T-helper 1 cell (primary cell): ENCODE data around the gene CTNNA2.

Experiments used
- DNase-seq, 5 donors: peaks; one replicate each; pipeline ENCODE4 v3.0.0-alpha.2; 2012 to 2020

The CTNNA2 gene

DNA sequence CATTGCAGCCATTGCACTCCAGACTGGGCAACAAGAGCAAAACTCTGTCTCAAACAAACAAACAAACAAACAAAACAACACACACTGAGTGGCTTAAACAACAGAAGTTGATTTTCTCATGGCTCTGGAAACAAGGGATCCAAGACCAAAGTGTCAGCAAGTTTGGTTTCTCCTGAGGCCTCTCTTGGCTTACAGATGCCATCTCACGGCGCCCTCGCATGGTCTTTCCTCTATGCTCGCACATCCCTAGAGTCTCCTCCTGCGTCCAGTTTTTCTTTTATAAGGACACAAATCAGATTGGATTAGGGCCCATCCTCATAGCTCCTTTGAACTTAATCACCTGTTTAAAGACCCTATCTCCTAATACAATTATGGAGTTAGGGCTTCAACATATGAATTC lies 925.1 kb downstream of the CTNNA2 start:
- no peak for DNase-seq

DNA sequence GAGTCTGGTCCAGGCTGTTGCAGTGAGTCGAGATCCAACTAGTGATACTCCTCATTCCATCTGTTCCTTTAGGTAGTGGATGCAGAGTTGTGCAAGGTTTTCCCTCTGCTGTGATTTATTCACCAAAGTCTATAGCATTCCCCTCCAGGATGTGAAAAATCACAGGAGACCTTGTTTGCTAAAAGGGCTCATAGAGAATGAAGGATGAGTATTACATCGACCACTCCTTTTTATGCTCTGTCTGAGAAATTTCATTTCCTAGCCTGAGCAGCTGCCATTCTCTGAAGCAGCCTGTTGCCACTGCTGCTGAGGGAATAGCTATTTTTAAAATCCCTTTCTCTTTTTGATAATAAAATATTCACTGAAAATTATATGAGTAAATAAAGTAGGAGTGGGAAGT lies 925.8 kb downstream of the CTNNA2 start:
- DNase-seq, result no peak

DNA sequence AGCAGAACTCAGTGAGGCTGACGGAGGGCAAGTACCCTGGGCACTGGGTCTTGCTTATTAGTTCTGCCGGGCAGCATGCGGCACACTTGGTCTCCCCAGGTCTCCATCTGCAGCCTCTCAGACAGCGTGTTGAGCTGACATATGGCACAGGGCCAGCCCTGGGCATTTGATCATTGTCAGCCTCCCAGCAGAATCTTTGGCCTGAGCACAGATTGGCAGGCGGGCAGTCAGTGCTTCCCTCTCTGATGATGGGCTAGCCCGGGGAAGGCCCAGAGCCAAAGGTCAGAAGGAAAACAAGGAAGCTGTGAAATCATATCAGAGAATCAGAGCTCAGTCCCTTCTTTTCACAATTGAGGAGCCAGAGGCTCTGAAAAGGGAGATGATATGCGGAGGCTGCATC lies 941.8 kb downstream of the CTNNA2 start:
- DNase-seq, result no peak

DNA sequence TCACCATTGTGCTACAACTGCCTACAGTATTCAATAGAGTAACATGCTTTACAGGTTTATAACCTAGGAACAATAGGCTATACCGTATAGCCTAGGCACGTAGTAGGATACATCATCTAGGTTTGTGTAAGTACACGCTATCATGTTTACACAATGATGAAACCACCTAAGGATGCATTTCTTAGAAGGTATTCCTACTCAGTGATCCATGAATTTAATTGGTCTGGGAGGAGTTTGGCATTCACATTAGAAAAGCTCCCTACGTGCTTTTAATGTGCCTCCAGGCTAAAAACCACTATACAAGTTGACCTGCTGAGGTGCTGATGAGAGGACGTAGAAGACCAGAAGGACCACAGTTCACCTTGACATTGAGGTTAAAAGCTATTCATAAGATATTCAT lies 946.2 kb downstream of the CTNNA2 start:
- no peak for DNase-seq

DNA sequence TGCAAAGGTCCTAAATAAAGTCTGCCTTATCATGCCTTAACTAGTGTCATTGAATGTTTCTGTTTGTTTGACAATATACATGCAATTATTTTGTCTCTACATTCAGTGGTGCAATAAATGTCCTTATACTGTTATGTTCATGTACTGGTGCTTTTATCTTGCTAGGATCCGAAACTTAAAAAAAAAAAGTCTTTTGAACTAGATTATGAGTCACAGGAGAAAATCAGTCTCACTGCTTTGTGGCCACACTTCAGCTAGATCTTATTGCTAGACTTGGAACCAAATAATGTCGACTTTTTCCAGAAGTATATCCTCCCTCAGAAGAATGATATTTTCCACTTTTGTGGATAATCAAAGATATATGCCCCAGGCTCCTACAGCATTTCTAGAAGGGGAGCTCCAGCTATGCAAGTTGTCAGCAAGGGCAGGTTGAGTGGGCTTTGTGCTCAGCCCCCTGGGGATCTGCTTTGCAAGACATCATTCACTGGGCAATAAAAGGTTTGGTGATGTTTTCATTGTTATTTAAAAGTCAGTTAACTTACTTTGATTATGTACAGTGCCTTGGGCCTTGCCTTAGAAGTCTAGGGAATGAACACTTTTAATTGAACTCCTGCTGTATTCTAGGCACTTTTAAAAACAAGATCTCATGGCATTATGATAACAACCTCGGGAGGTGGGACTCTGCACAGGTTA lies 948.8 kb downstream of the CTNNA2 start:
- DNase-seq, result no peak

DNA sequence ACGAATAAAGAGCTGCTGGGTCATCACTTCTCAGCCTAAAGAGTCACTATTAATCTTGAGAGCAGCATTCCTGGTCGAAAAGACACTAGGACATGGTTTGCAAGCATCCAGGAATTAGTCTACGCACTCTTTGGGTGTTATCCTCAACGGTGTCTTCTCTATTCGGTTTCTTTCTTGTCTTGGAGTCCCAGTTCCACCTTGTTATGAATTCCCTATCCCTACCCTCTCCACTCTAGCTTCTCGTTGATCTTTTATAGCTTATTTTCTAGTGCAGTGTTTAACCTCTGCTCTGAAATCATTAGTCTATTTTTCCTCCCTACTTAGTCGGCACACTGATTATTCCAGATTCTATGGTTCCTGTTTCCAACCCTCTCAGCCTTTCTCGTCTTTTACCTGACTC lies 949.8 kb downstream of the CTNNA2 start:
- no peak for DNase-seq

DNA sequence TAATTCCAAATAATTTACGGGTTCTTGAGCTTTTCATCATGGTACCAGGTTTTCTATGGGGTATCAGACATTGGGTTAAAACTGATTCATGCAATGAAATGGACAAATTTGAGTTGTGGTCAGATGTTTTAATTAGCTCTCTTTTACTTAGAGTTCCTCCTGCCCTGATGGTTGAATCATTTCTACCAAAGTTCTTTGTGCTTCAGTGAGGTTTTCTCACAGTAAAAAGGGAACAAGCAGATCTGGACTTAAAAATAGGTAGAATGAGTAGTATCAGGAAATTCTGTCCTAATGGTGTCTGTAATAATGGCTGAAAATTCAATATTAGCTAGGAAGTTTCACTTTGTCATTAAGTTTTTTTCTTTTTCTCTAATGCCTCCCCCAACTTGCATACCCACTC lies 951.4 kb downstream of the CTNNA2 start:
- no peak for DNase-seq

DNA sequence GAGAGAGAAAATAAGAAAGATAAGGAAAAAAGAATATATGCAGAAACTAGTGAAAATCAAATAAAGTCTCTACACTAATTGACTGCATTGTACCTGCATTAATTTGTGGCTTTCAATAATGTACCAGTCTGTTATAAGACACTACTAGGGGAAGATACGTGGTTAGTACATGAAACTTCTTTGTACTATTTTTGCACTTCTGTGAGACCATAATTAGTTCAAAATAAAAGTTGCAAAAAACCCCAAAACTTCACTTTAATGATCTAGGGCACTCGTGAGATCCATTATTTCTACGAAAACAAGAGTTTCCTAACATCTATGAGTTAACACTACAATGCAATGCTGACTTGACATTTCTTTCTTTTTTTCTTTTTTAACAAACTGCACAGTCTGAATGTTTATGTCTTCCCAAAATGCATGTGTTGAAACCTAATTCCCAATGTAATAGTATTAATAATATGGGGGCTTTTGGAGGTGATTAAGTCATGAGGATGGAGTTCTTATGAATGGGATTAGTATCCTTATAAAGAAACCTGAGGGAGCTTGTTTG lies 954.5 kb downstream of the CTNNA2 start:
- DNase-seq, result no peak

DNA sequence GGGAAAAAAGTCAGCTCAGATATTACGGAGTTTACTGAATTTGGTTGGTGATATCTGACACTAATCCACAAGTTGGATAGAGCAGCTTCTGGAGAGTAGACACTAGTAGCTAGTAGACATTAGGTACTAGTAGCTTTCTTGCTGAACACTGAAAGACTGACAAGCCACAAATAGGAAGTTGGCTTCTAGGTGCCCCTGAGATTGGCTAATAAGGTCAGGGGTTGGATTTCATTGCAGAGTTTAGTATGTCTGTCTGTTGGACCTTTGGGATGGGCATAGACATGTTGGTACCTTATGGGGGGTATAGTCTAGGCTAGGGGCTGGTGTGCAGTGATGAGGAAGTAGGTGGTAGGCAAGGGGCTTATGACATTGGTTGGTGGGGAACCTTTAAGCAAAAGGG lies 956.6 kb downstream of the CTNNA2 start:
- no peak for DNase-seq

DNA sequence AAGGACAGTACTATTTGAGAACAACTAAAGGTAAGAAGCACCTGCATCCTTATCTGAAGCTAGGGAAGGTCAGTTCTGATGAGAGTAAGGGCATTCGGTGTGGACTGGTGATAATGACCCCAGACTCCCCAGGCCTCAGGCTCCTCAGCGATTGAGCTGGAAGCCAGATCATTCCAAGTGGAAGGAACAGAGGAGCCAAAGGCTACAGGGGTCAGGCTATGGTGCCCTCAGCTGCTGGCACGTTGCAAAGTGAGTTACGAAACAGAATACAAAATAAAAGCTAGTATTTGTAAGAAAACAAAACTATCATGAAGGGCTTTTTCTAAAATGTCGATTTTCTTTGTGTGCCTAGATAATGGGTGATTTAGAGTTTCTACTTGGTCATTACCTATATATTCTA lies 960.2 kb downstream of the CTNNA2 start:
- no peak for DNase-seq

DNA sequence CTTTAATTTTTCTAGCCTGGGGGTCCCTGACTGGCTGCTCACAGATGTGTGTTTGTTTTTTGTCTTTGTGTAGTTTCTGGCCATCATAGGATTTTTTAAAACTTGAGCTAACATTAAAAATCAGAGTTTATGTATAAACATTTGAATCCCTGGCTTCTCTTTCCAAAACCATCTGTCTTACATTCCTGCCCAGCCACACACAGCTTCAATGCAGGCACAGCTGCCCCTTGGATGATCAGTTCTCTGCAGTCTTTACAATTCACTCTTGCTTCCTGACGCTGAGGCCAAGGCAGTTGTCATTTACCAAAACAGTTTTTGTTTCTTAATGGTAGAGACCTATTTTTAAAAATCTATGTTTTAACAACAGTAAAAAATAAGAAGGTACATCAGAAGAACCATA lies 960.9 kb downstream of the CTNNA2 start:
- DNase-seq, result no peak

DNA sequence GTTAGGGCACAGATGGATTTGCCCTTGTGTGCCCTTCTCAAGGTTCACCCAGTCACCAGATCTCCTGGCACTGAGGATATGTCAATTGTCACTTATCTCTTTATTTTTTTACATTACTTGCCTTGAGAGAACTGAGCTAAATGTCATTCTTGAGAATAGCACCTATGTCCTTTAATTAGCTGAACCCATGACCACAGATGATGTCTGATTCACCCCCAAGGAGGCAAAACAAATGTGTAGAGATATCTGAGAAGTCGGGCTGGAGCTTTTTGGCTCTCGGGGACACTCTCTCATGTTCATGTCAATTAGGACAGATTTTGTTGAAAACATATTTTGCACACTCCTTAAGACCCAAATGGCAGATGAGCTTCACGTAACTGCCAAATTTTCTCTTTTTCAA lies 963.1 kb downstream of the CTNNA2 start:
- DNase-seq, result no peak

DNA sequence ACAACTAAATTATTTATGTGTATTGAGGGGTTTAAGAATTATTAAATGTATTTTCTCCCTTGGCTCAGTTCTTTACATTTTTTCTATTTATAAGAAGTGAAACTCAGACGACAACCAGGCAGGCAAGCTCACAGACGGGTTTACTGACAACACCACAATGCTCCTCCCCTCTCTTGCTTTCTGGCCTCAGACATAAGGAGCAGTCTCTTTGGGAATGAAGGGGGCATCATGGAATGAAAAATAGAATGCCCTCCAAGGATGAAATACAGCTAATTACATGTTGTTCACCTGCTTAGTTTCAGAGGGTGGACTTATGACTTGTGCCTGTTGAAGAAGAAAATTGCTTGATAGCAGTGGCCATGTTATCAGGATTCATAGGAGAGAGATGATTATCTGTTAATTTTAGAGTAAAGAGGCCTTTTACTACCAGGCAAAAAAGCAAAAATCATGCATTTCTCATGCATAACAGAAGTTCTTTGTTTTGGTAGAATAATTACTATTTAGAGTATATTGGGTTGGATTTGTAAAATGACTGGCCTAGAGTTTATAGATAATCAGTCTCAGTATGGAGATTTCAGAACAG lies 963.8 kb downstream of the CTNNA2 start:
- DNase-seq, result no peak

DNA sequence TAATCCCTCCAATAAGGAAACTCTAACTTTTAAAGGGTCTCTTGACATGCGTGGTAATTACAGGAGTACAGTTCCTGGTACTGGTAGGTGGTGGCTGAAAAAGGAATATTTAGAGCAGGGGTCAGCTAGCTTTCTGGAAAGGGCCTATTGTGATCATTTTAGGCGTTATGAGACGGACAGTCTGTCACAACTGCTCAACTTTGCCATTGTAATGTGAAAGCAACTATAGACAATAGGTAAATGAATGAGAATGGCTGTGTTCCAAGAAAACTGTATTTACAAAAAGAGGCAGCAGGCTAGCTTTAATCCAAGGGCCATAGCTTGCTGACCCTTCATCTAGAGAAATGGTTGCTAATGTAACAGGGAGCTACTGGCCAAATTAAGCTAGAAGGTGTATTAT lies 969.4 kb downstream of the CTNNA2 start:
- DNase-seq, result no peak

DNA sequence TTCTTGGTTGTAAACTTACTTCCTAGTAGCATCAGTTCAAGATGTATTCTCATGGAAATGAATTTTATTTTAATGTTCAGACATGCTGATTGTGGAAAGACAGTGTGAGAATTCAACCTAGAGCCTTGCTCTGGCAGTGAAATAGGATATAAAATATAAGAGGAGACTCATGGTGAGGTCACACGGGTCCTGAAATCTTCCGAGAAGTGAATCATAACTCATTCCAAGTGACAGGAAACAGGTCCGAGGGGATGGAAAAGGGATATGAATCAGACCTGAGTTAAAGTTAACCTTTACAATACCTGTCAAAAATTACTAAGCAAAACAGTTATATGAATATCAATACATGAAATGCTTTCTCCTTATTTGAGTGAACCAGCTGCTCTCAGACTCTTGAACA lies 976.9 kb downstream of the CTNNA2 start:
- DNase-seq, result no peak

DNA sequence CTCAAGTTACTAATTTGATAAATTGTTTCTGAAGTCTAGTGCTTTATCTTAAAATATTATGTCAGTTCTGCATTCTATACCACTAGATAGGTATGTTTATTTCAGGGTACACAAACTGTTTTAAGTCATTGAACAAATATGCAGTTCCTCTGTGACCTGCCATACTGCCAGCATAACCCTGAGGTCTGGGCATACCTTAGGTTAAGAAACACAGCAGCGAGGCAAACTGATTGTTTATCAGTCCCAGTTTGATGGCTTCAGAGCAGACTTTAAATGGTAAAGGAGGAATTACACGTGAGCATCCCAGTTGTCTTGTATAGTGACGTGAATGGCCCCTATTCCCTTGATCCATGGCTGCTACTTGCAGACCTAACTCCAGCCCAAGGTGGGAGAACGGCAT lies 978.1 kb downstream of the CTNNA2 start:
- DNase-seq, result no peak

DNA sequence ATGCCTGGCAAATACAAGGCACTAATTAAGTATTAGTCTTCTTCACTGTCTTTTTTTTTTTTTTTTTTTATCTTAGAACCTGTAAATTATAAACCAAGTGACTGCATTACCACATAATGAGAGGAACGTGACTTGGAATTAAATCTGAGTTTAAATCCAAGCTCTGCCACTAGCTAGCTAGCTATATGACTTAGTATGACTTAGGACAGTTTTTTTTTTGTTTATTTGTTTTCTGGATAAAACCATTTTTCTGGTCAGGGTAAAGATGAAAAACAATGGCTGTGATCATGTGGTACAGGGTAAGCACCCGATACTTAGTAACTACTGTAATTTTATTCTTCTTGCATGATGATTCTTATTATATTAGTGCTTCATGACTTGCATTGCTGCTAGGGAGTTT lies 983.5 kb downstream of the CTNNA2 start:
- no peak for DNase-seq

DNA sequence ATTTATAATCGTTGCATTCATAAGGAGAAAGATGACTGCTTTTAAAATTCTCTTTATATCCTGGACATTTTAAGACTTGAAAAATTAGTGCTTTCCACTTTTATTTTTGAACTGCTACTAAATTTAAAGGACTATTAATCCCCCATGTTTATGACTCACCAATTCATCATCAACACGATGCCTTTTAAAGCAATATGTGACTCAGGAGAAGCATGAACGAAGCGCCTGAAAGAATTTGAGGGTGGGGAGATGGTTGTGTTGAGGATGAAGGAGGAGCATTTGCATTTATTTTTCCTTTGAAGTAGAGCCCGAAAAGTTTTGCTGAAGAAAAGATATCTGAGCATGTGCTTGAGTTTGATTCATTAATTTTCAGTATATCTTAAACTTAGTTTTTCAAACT lies 983.9 kb downstream of the CTNNA2 start:
- DNase-seq, result no peak

DNA sequence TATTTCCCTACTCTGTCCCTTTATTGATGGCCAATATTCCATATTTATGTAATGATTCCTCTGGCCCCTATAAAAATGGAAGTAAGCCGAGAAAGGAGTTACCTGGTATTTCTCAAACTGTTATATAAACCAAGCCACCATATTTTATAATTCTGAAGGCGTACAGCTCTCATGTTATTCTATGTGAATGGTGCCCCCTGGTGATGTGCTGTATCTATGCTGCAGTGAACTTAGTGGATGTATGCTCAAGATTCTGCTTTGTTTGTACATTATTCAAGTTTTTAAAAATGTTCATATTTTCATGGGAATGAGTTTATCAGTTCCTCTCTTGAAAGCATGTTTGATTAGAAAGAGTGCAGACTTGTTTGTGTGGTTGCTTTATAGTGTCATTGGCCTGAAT lies 986.2 kb downstream of the CTNNA2 start:
- DNase-seq, result no peak

DNA sequence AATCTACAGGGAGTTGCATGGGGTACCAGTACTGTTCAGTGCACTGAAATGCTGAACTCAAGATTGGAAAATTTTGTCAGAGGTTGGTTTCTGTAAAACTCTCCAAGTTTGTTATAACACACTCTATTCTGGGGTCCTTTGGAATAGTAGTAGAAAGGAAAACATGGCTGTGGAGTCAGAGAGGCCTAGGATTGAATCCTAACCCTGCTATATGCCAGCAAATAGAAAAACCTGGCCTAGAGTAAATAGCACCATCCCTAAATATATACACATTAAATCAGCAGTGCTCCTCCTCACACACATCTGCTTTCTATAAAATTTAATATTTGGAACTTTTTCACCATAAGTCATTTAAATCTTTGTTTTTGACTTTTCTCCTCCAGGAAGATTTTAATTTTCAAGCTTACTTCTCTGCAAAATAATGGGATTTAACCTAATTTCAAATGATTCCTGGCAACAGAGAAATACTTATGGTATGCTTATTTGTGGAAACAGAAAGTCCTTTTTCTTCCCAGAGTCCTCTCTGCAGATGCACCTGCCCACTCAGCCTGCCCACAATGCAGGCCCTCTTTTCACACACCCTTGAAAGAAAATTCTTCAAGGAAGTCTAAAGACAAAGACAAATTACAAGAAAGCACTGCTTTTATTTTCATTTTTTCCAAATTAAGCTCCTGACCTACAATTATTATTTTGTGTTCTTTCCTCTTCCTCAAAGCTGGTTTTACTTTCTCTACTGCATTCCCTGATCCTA lies 989.2 kb downstream of the CTNNA2 start:
- DNase-seq, result no peak

DNA sequence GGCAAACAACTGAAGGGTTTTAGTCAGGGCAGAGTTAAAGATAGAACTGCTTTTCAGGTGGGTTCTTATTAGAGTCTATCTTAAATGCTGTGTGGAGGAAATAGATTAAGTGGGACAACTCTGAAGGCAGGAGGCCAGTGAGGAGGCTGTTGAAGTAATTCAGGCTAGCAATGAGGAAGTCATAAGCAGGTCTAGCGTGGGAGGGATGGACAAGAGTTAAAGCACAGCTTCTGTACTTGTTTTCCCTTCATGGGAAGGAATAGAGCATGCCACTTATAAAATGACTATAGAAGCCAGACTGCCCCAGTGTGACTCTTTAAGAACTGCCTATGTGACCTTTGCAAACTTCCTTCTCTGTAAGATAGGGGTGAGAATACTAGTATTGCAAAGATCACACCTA lies 993.7 kb downstream of the CTNNA2 start:
- DNase-seq, result no peak

DNA sequence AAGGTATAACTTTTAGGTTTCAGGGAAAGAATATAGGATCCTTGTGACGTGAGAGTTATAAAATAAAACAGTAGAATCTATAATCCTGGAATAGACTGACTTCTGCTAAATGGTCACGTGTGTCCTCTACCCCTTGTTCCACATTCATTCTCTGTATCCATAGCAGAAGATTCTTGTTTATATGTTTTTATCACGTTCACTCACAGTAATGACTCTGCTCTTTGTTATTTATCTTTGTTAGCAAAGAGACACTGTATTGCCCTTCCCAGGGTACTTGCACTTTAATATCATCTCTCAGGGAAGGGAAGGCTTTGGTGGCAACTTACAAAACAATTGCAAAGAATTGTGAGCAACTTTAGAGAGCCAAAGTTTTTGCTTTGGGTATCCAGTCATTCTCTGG lies 997.9 kb downstream of the CTNNA2 start:
- DNase-seq, result no peak

DNA sequence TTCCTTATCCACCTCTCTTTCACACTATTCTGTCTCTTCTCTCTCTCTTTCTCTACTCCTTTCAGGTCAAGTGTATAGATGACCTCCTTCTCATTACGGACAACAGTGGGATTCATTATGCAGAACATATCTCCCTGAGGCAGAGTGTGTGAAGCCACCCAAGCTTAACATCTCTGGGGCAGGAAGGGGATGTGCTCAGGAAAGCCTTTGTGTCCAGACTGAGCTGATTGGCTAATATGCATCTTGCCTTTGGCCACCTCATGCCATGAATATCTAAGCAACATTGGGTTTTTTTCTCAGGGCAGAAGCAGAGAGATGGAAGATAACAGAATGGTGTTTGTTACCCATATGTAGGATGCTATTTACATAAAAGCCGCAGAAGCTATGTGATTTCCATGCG lies 1003.1 kb downstream of the CTNNA2 start:
- DNase-seq, result no peak

DNA sequence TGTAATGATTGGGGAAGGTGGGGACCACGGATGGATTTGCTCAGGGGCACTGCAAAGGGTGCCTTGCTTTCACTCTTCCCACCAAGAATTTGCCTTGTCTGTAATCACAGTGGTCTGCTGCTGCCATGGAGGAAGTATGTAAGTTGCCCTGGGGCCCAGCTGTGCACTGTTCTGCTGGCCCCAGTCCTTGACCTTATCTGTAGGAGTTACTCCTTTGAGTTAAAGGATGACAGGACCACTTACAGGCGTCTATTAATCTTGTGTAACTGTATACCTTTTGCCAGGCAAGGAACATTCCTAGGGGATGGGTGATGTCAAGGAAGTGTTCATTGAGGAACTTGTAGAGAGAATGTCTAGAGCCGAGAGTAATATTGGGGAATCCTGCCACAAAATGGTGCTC lies 1004.5 kb downstream of the CTNNA2 start:
- DNase-seq, result no peak
